ENCODE data around the gene TMEM31. TPM values are rescaled to one million over a fixed set of nuclear protein-coding genes. Genes with fewer than 3 reads are reported as not detected.

TMEM31 gene
- total RNA-seq, 2 donors from 2014 or later: 7.6 TPM; not detected in 1

DNA sequence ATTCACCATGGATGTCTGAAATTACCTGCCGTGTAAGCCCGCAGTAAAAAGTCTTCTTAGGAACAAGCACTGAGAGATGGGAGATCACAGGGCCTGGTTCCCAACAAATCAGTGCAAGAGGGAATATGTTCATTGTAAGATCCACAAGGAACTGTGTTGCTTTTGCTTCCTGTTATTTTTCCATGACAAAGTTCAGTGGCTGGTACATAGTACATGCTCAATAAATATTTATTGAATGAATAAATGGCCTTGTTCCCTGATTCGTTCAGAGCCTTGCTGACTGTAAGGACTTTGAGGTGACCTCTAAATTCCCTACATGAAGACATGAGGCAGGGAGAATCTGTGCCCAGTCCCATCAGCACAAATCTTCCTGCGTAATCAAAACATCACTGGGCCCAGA is 7.4 kb downstream of the TMEM31 start:
- intact Hi-C loops (cut with DNase I): no loop called here
- H3K4me3 ChIP-seq: no peak overlapping the region
- H3K27ac ChIP-seq: no peak overlapping the region
- no peaks in the 10 kb centered on the region for H3K4me1 ChIP-seq (replicated peaks)
- 81% methylated on average over 4 of the region's 4 CpGs for WGBS
- H3K36me3 ChIP-seq: no peaks in the 10 kb centered on the region
- no peak for DNase-seq (ENCODE audit: low spot score)
- H3K9me3 ChIP-seq: no peaks in the 10 kb centered on the region
- TF ChIP-seq, protein P1, sequence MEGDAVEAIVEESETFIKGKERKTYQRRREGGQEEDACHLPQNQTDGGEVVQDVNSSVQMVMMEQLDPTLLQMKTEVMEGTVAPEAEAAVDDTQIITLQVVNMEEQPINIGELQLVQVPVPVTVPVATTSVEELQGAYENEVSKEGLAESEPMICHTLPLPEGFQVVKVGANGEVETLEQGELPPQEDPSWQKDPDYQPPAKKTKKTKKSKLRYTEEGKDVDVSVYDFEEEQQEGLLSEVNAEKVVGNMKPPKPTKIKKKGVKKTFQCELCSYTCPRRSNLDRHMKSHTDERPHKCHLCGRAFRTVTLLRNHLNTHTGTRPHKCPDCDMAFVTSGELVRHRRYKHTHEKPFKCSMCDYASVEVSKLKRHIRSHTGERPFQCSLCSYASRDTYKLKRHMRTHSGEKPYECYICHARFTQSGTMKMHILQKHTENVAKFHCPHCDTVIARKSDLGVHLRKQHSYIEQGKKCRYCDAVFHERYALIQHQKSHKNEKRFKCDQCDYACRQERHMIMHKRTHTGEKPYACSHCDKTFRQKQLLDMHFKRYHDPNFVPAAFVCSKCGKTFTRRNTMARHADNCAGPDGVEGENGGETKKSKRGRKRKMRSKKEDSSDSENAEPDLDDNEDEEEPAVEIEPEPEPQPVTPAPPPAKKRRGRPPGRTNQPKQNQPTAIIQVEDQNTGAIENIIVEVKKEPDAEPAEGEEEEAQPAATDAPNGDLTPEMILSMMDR (IDR thresholded peaks at IDR 0.05): no peak
- TF ChIP-seq POLR2AphosphoS5 (IDR thresholded peaks at IDR 0.05): no peak
- no peak for TF ChIP-seq POLR2A (IDR thresholded peaks at IDR 0.05)
- H3K27me3 ChIP-seq (replicated peaks; ENCODE audit: insufficient read depth): no peaks in the 10 kb centered on the region

DNA sequence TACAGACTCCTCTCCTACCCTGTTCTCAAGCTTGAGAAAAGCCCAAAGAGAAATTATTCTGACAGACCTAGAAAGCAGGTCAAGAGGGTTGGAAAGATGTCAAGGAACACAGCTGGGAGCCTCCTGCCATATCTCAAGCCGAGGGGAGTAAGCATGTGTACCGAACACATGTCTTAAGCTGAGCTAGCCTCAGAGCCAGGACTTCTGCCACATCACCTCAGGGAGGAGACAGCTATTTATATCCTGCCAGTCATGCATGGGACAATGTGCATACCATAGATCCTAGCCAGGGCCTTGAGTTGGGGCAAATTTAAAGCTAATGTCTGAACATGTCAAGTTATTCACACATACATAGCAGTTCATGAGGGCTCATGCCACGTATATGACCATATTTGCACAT is 11.8 kb downstream of the TMEM31 start:
- intact Hi-C loops (cut with DNase I): no loop called here
- DNase-seq (ENCODE audit: low spot score): no peak

DNA sequence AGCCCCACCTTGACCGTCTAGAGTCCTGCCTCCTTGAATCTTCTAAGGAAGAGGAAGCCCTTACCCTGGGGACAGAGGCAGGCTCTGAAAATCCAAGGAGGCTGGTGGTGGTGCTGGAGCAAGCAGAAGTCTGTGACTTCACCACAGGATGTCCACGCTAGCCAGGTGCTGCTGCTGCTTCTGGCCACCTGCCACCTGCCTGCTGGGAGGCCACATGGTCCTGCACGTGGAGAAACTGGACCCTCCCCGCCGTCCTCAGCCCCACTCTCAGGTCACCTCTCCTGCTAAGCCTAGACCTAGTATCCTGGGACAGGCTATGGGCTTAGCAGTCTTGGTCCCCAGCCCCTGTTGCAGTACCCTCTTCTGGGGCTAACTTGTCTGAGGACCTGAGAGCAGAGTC is 15.8 kb downstream of the TMEM31 start:
- Histone ChIP-seq H3K27ac (no peak overlapping the region), H3K36me3 (no peaks in the 10 kb centered on the region), H3K4me3 (no peak overlapping the region), H3K27me3 (replicated peaks; ENCODE audit: insufficient read depth) (no peaks in the 10 kb centered on the region), H3K9me3 (no peaks in the 10 kb centered on the region), H3K4me1 (replicated peaks) (no peaks in the 10 kb centered on the region)
- TF ChIP-seq POLR2A (IDR thresholded peaks at IDR 0.05) (no peak), POLR2AphosphoS5 (IDR thresholded peaks at IDR 0.05) (no peak)
- TF ChIP-seq, protein P1 (IDR thresholded peaks at IDR 0.05): no peak
- DNase-seq (ENCODE audit: low spot score): no peak
- 74% methylated on average over 2 of the region's 5 CpGs for WGBS
- intact Hi-C loops (cut with DNase I): no loop called here

More for the DNA sequence above, 11.8 kb downstream of the TMEM31 start:
- no peak for TF ChIP-seq POLR2A (IDR thresholded peaks at IDR 0.05)
- no peak for TF ChIP-seq POLR2AphosphoS5 (IDR thresholded peaks at IDR 0.05)
- TF ChIP-seq, protein P1 (IDR thresholded peaks at IDR 0.05): no peak
- H3K4me1 ChIP-seq (replicated peaks): no peaks in the 10 kb centered on the region
- H3K27ac ChIP-seq: no peak overlapping the region
- no peaks in the 10 kb centered on the region for H3K27me3 ChIP-seq (replicated peaks; ENCODE audit: insufficient read depth)
- H3K36me3 ChIP-seq: no peaks in the 10 kb centered on the region
- no peak overlapping the region for H3K4me3 ChIP-seq
- no peaks in the 10 kb centered on the region for H3K9me3 ChIP-seq
- 37% methylated on average over 3 of the region's 3 CpGs for WGBS

DNA sequence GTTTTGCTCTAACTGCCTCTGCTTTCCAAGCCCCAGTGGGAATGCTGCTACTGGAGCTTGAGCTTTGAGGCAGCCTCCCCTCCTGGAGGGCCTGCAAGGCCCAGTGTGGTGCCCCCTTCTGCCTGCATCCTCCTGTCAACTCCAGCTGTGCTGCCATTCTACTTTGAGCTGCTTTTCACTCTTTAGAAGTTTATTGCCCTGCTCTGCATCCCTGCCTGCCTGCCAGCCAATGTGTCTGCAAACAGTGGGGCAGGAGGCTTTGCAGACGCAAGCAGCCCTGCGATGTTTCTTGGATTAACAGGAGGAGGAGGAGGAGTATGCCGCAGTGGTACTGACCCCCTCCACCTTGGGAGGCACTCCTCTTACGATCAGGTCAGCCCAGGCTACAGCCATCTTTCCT is 16.4 kb downstream of the TMEM31 start:
- no peaks in the 10 kb centered on the region for H3K27me3 ChIP-seq (replicated peaks; ENCODE audit: insufficient read depth)
- H3K27ac ChIP-seq: no peak overlapping the region
- no peaks in the 10 kb centered on the region for H3K4me1 ChIP-seq (replicated peaks)
- DNase-seq (ENCODE audit: low spot score): no peak
- H3K9me3 ChIP-seq: no peaks in the 10 kb centered on the region
- no peak overlapping the region for H3K4me3 ChIP-seq
- 46% methylated on average over 3 of the region's 4 CpGs for WGBS
- TF ChIP-seq POLR2AphosphoS5 (IDR thresholded peaks at IDR 0.05): no peak
- no peak for TF ChIP-seq POLR2A (IDR thresholded peaks at IDR 0.05)
- TF ChIP-seq, protein P1 (IDR thresholded peaks at IDR 0.05): no peak
- H3K36me3 ChIP-seq: no peaks in the 10 kb centered on the region
- intact Hi-C loops (cut with DNase I): no loop called here

DNA sequence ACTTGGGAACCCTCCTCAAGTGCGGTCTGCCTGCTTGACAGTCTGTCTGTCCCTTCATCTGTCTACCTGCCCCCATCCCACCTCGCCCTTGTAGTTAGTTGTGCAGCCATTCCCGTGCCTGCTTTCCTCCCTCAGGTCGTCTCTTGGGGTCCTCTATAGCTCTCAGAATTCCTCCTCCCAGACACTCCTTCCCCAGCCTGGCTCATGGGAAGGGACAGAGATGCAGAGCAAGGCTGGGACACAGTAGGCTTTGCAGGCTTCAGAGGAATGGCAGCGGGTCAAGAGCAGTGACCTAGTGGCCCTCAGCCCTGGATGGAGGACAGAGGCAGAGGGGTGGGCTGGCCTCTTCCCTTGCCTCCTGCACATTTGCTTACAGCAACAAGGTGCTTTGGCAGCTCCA is 18.3 kb downstream of the TMEM31 start:
- intact Hi-C loops (cut with DNase I): no loop called here
- H3K4me1 ChIP-seq (replicated peaks): no peaks in the 10 kb centered on the region
- no peak for DNase-seq (ENCODE audit: low spot score)
- H3K4me3 ChIP-seq: no peak overlapping the region
- TF ChIP-seq POLR2AphosphoS5 (IDR thresholded peaks at IDR 0.05) (no peak), POLR2A (IDR thresholded peaks at IDR 0.05) (no peak)
- TF ChIP-seq, protein P1 (IDR thresholded peaks at IDR 0.05): no peak
- no peaks in the 10 kb centered on the region for H3K9me3 ChIP-seq
- H3K27me3 ChIP-seq (replicated peaks; ENCODE audit: insufficient read depth): no peaks in the 10 kb centered on the region
- no peak overlapping the region for H3K27ac ChIP-seq
- no peaks in the 10 kb centered on the region for H3K36me3 ChIP-seq
- WGBS: 63% methylated on average over 5 of the region's 5 CpGs

Measured in prostate gland (tissue), 2 donors.